A549 (cell line): ENCODE results near the gene RD3L.

Experiments used
- CEBPB ChIP-seq, 2 experiments: fragments of >200 bp in 1 of 2; sonication (Bioruptor Twin) in 1 of 2; formaldehyde crosslinking in 1 of 2; IDR thresholded peaks; 2 replicates each; pipeline ENCODE4 v1.6.1; 2012 to 2016
- CTCF ChIP-seq: fragments of >200 bp; sonication (Bioruptor Twin); formaldehyde crosslinking; IDR thresholded peaks from 3 replicates; pipeline ENCODE4 v1.5.1; 2016
- FOSL2 ChIP-seq, 2 experiments: fragments of 450-650 bp in 1 of 2; fragments of >200 bp in 1 of 2; sonication (Bioruptor Twin) in 1 of 2; formaldehyde crosslinking; IDR thresholded peaks; 2 replicates each; pipeline versions ENCODE4 v1.5.0 to v1.6.1; 2016 to 2020; ENCODE audit warnings: mild to moderate bottlenecking in 1 of 2, moderate library complexity in 1 of 2
- NR3C1 ChIP-seq: fragments of >200 bp; sonication (Bioruptor Twin); formaldehyde crosslinking; IDR thresholded peaks from 3 replicates; pipeline ENCODE4 v1.6.1; 2017
- POLR2A ChIP-seq: IDR thresholded peaks from 2 replicates; pipeline ENCODE4 v1.6.1; 2012; ENCODE audit warnings: mild to moderate bottlenecking, low read length
- SREBF2 ChIP-seq: fragments of 450-650 bp; IDR thresholded peaks from 2 replicates; pipeline ENCODE4 v1.6.1; 2014; ENCODE audit warnings: mild to moderate bottlenecking, moderate library complexity

GRCh38 chr14:103989964-103990363, 47.6 kb upstream of the RD3L start:
- TF ChIP-seq SREBF2 (no peak), CTCF (no peak), FOSL2 (IDR thresholded peaks at IDR 0.05) (no peak), FOSL2 (CRISPR knock-in tag; IDR thresholded peaks at IDR 0.05) (no peak), POLR2A (no peak), CEBPB (IDR thresholded peaks at IDR 0.05) (no peak), NR3C1 (no peak)
